Vagina (tissue), 2 donors: ENCODE measurements around the gene SAMD4A.

Experiments used
- POLR2AphosphoS5 ChIP-seq, 2 donors: sonication (generic); formaldehyde crosslinking; IDR thresholded peaks; one replicate each; pipeline ENCODE4 v1.9.0; 2017; ENCODE audit warnings: antibody characterized with exemption in 2 of 2, mild to moderate bottlenecking in 2 of 2, low read depth in 1 of 2; ENCODE audit not compliant: insufficient read depth in 1 of 2
- TF ChIP-seq, protein P1 (sequence below), 3 experiments: fragments of 450-650 bp in 2 of 3; fragments of 200-600 bp in 1 of 3; sonication (generic) in 1 of 3; IDR thresholded peaks; one replicate each; pipeline ENCODE4 v1.5.1; 2017 to 2019; ENCODE audit warnings: antibody characterized with exemption in 3 of 3, mild to moderate bottlenecking in 2 of 3, moderate library complexity in 2 of 3

- TF ChIP-seq, protein P1, sequence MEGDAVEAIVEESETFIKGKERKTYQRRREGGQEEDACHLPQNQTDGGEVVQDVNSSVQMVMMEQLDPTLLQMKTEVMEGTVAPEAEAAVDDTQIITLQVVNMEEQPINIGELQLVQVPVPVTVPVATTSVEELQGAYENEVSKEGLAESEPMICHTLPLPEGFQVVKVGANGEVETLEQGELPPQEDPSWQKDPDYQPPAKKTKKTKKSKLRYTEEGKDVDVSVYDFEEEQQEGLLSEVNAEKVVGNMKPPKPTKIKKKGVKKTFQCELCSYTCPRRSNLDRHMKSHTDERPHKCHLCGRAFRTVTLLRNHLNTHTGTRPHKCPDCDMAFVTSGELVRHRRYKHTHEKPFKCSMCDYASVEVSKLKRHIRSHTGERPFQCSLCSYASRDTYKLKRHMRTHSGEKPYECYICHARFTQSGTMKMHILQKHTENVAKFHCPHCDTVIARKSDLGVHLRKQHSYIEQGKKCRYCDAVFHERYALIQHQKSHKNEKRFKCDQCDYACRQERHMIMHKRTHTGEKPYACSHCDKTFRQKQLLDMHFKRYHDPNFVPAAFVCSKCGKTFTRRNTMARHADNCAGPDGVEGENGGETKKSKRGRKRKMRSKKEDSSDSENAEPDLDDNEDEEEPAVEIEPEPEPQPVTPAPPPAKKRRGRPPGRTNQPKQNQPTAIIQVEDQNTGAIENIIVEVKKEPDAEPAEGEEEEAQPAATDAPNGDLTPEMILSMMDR (IDR thresholded peaks at IDR 0.05): no peak
- TF ChIP-seq POLR2AphosphoS5 (IDR thresholded peaks at IDR 0.05; ENCODE audit: insufficient read depth in 1 of 2, low read depth in 1 of 2): no peak
Measured at GRCh38 chr14:54645639-54646038, 78.7 kb downstream of the SAMD4A start.
